KMS-11 (cell line): Measurements from ENCODE around the gene OBSL1.

Experiments
- H2AFZ ChIP-seq: fragments of 200-600 bp; sonication (generic); 2 replicates; pipeline ENCODE4 v1.6.1; 2016; ENCODE audit warnings: antibody characterized with exemption, mixed run types, low read depth
- H3K27ac ChIP-seq: fragments of 200-600 bp; sonication (generic); 2 replicates; pipeline ENCODE4 v1.6.1; 2016; ENCODE audit warnings: mild to moderate bottlenecking, mixed run types
- H3K27me3 ChIP-seq: fragments of 200-600 bp; sonication (generic); 2 replicates; pipeline ENCODE4 v1.6.1; 2017; ENCODE audit warnings: mild to moderate bottlenecking, low read depth, mixed run types, moderate library complexity; ENCODE audit not compliant: insufficient read depth
- H3K36me3 ChIP-seq: fragments of 200-600 bp; sonication (generic); 2 replicates; pipeline ENCODE4 v1.6.1; 2017; ENCODE audit warnings: mild to moderate bottlenecking, mixed run types; ENCODE audit not compliant: insufficient read depth
- H3K4me1 ChIP-seq: fragments of 200-600 bp; sonication (generic); 2 replicates; pipeline ENCODE4 v1.6.1; 2016; ENCODE audit warnings: mild to moderate bottlenecking, low read depth, mixed run types; ENCODE audit not compliant: poor library complexity, severe bottlenecking
- H3K4me2 ChIP-seq: fragments of 200-600 bp; sonication (generic); 2 replicates; pipeline ENCODE4 v1.7.0; 2016; ENCODE audit warnings: mild to moderate bottlenecking, mixed run types
- H3K4me3 ChIP-seq: fragments of 200-600 bp; sonication (generic); IDR thresholded peaks from 2 replicates; pipeline ENCODE4 v1.6.1; 2017; ENCODE audit warnings: low read depth, low read length, mixed read lengths; ENCODE audit not compliant: insufficient read depth
- H3K79me2 ChIP-seq: fragments of 200-600 bp; sonication (generic); 2 replicates; pipeline ENCODE4 v1.6.1; 2016; ENCODE audit warnings: low read depth, mixed run types; ENCODE audit not compliant: insufficient read depth
- H3K9ac ChIP-seq: fragments of 200-600 bp; sonication (generic); 2 replicates; pipeline ENCODE4 v1.6.1; 2016; ENCODE audit warnings: mild to moderate bottlenecking, mixed run types
- H4K20me1 ChIP-seq: fragments of 200-600 bp; sonication (generic); 2 replicates; pipeline ENCODE4 v1.6.1; 2016; ENCODE audit warnings: mild to moderate bottlenecking, mixed run types; ENCODE audit not compliant: insufficient read depth
- TF ChIP-seq, protein P1 (sequence below): fragments of 200-600 bp; sonication (generic); conservative IDR thresholded peaks from 2 replicates; pipeline ENCODE4 v1.6.1; 2017; ENCODE audit warnings: low read depth, mild to moderate bottlenecking, antibody characterized with exemption, low read length, moderate library complexity, mixed read lengths

OBSL1 gene

DNA sequence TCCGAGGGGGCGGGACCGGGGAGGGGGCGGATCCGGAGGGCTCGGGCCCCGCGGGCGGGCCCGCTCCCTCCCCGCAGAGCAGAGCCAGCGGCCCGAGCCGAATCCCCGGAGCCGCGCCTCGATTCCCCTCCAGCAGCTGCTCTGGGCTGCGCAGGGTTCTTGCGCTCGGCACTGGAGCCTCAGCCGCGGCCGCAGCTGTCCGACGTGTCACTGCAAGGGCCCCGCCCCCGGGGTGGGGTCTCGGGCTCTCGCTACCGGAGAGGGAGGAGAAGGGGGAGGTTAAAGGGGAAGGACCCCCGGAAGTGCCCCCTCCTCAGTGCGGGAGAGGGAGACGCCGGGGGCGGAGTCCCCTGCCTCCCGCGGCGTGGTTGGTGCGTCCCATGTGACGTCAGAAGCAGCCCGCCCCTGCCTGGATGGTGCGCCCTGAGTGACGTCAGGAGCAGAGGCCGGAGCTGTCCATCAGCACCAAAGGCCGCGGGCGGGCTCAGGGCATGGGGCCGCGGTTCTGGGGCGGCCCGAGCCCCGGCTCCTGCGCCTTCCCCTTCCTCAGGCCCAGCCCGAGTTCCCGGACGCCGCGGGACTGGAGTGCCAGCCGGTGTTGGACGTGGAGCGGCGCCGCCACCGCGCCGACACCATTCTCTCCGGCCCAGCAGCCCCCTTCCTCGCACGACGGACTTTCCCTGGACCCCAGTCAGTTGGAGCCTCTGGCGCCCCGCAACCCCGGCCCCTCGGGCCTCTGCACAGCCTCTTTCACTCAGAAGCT, 27.6 kb downstream of the OBSL1 start, which contains the start of the genes CHPF and TMEM198:
TSS of gene CHPF (minus strand) at position 214 of the 763 bp plus-strand sequence. CDS start 271 bp downstream, outside the sequence.
TSS of gene TMEM198 (plus strand) at position 433 of the 763 bp plus-strand sequence. CDS start 700 bp downstream, outside the sequence.
- Histone ChIP-seq H3K79me2 (no peaks in the 10 kb centered on the region), H3K27ac (peak within 1 kb of the TSS; percentile 49), H3K4me2 (peak within 1 kb of the TSS; percentile 90), H3K9ac (peak within 1 kb of the TSS; percentile 63), H3K36me3 (no peaks in the 10 kb centered on the region), H2AFZ (peak within 1 kb of the TSS; percentile 85), H3K4me1 (peaks cover 4% of the 10 kb centered on the region), H4K20me1 (no peaks in the 10 kb centered on the region), H3K4me3 (no peak within 1 kb of the TSS), H3K27me3 (peaks cover 40% of the 10 kb centered on the region)
- TF ChIP-seq, protein P1, sequence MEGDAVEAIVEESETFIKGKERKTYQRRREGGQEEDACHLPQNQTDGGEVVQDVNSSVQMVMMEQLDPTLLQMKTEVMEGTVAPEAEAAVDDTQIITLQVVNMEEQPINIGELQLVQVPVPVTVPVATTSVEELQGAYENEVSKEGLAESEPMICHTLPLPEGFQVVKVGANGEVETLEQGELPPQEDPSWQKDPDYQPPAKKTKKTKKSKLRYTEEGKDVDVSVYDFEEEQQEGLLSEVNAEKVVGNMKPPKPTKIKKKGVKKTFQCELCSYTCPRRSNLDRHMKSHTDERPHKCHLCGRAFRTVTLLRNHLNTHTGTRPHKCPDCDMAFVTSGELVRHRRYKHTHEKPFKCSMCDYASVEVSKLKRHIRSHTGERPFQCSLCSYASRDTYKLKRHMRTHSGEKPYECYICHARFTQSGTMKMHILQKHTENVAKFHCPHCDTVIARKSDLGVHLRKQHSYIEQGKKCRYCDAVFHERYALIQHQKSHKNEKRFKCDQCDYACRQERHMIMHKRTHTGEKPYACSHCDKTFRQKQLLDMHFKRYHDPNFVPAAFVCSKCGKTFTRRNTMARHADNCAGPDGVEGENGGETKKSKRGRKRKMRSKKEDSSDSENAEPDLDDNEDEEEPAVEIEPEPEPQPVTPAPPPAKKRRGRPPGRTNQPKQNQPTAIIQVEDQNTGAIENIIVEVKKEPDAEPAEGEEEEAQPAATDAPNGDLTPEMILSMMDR: no peak

- H3K4me3 ChIP-seq: no peak overlapping the region
- H3K4me1 ChIP-seq: peaks cover 4% of the 10 kb centered on the region
- no peaks in the 10 kb centered on the region for H3K79me2 ChIP-seq
- TF ChIP-seq, protein P1: no peak
- H2AFZ ChIP-seq: peak overlapping the region; percentile 85
- H3K36me3 ChIP-seq: no peaks in the 10 kb centered on the region
- peak overlapping the region; percentile 63 for H3K9ac ChIP-seq
- peak overlapping the region; percentile 90 for H3K4me2 ChIP-seq
- H3K27ac ChIP-seq: peak overlapping the region; percentile 49
- peaks cover 34% of the 10 kb centered on the region for H3K27me3 ChIP-seq
- H4K20me1 ChIP-seq: no peaks in the 10 kb centered on the region
Measured at GRCh38 chr2:219542931-219543595, 28.3 kb downstream of the OBSL1 start.

GRCh38 chr2:219541611-219542180, 29.6 kb downstream of the OBSL1 start:
- peak overlapping the region; percentile 10; the same call in 1 of the 2 replicates for H3K9ac ChIP-seq
- H4K20me1 ChIP-seq: no peaks in the 10 kb centered on the region
- H3K4me3 ChIP-seq: no peak overlapping the region
- H3K27me3 ChIP-seq: peaks cover 20% of the 10 kb centered on the region
- no peak overlapping the region for H3K27ac ChIP-seq
- TF ChIP-seq, protein P1: peak; percentile 99
- no peaks in the 10 kb centered on the region for H3K79me2 ChIP-seq
- H3K36me3 ChIP-seq: no peaks in the 10 kb centered on the region
- H3K4me2 ChIP-seq: peak overlapping the region; percentile 90
- peak overlapping the region; percentile 50 for H2AFZ ChIP-seq
- peaks cover 4% of the 10 kb centered on the region for H3K4me1 ChIP-seq

DNA sequence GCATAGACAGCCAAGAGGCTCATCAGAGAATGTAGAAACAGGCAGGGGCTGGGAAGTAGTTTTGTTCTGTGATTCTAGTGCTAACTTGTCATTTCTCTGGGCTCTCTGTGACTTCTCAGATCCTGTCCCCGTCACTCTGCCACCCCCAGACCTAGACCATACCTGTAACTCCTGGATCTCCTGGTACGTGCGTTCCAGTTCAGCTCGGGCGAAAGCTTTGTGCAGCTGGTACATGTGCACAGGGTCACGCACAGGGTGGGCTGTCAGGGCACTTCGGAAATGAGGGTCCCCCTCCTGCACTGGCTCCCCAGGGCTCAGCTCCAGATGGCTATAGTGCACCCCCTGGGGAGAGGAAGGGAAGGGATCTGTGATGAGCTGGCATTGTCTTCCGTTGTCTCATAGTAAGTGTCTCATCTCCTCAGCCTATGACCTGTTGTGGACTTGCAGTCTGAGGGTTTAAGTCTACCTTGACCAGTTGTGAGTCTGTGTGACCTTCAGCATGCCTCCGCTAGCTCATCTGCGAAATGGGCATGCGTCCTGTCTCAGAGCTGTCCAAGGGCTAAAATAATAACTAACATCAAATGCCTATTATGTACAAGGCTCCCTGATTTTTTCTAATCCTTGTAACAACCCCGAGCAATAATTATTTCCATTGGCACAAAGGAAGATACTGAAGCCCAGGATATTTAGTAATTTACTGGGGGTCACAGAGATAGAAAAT, 30.4 kb downstream of the OBSL1 start:
- H3K4me2 ChIP-seq: peak overlapping the region; percentile 90
- H3K4me1 ChIP-seq: peaks cover 4% of the 10 kb centered on the region
- no peaks in the 10 kb centered on the region for H3K79me2 ChIP-seq

More for the DNA sequence above, 30.4 kb downstream of the OBSL1 start:
- Histone ChIP-seq H4K20me1 (no peaks in the 10 kb centered on the region), H3K27ac (no peak overlapping the region), H3K4me3 (no peak overlapping the region), H2AFZ (no peak overlapping the region; the same call in 1 of the 2 replicates), H3K27me3 (peaks cover 13% of the 10 kb centered on the region; the same call in 1 of the 2 replicates), H3K36me3 (no peaks in the 10 kb centered on the region), H3K9ac (no peak overlapping the region; the same call in 1 of the 2 replicates)
- TF ChIP-seq, protein P1: no peak
